ENCODE measurements around the gene C1orf167. TPM values are rescaled to one million over a fixed set of nuclear protein-coding genes. Genes with fewer than 3 reads are reported as not detected.

Gene C1orf167
- total RNA-seq, 1 donor from 2014 or later: 6.8 TPM

- H3K36me3 ChIP-seq (ENCODE audit: control insufficient read depth in 3 of 3, insufficient read depth in 3 of 3, low read length in 3 of 3): peaks cover 29 to 46% (median 36%) of the 10 kb centered on the region in 3 donors
- no peaks in the 10 kb centered on the region for H3K27me3 ChIP-seq (ENCODE audit: control insufficient read depth in 3 of 3, insufficient read depth in 3 of 3, low read length in 3 of 3)
- no peak overlapping the region for H3K27ac ChIP-seq (ENCODE audit: low read depth, low read length)
- H3K9me3 ChIP-seq (ENCODE audit: control insufficient read depth in 3 of 3, low read length in 3 of 3): no peaks in the 10 kb centered on the region
- no peak overlapping the region for H3K4me3 ChIP-seq (ENCODE audit: low read length in 3 of 3)
- H3K9ac ChIP-seq (ENCODE audit: low read depth in 1 of 3, low read length in 3 of 3): no peak overlapping the region
- peaks cover 0 to 2% (median 0%) of the 10 kb centered on the region in 3 donors for H3K4me1 ChIP-seq (ENCODE audit: control insufficient read depth in 3 of 3, insufficient read depth in 3 of 3, low read length in 3 of 3)
Measured at GRCh38 chr1:11746092-11746491, 15.9 kb upstream of the C1orf167 start.

- peaks cover 30 to 46% (median 38%) of the 10 kb centered on the region in 3 donors for H3K36me3 ChIP-seq (ENCODE audit: control insufficient read depth in 3 of 3, insufficient read depth in 3 of 3, low read length in 3 of 3)
- no peaks in the 10 kb centered on the region for H3K27me3 ChIP-seq (ENCODE audit: control insufficient read depth in 3 of 3, insufficient read depth in 3 of 3, low read length in 3 of 3)
- no peaks in the 10 kb centered on the region for H3K9me3 ChIP-seq (ENCODE audit: control insufficient read depth in 3 of 3, low read length in 3 of 3)
- H3K4me1 ChIP-seq (ENCODE audit: control insufficient read depth in 3 of 3, insufficient read depth in 3 of 3, low read length in 3 of 3): peaks cover 0 to 2% (median 0%) of the 10 kb centered on the region in 3 donors
- H3K4me3 ChIP-seq (ENCODE audit: low read length in 3 of 3): no peak overlapping the region
- no peak overlapping the region for H3K27ac ChIP-seq (ENCODE audit: low read depth, low read length)
- H3K9ac ChIP-seq (ENCODE audit: low read depth in 1 of 3, low read length in 3 of 3): no peak overlapping the region
Measured at GRCh38 chr1:11746795-11747487, 15.1 kb upstream of the C1orf167 start.

GRCh38 chr1:11748294-11749202 is 13.4 kb upstream of the C1orf167 start:
- H3K36me3 ChIP-seq (ENCODE audit: control insufficient read depth in 3 of 3, insufficient read depth in 3 of 3, low read length in 3 of 3): peaks cover 30 to 46% (median 38%) of the 10 kb centered on the region in 3 donors
- H3K9me3 ChIP-seq (ENCODE audit: control insufficient read depth in 3 of 3, low read length in 3 of 3): no peaks in the 10 kb centered on the region

GRCh38 chr1:11749203-11749689 is 12.7 kb upstream of the C1orf167 start:
- Histone ChIP-seq H3K4me1 (ENCODE audit: control insufficient read depth in 3 of 3, insufficient read depth in 3 of 3, low read length in 3 of 3) (peaks cover 0 to 2% (median 0%) of the 10 kb centered on the region in 3 donors), H3K9ac (ENCODE audit: low read depth in 1 of 3, low read length in 3 of 3) (no peak overlapping the region), H3K27ac (ENCODE audit: low read depth, low read length) (no peak overlapping the region), H3K9me3 (ENCODE audit: control insufficient read depth in 3 of 3, low read length in 3 of 3) (no peaks in the 10 kb centered on the region), H3K36me3 (ENCODE audit: control insufficient read depth in 3 of 3, insufficient read depth in 3 of 3, low read length in 3 of 3) (peaks cover 30 to 46% (median 38%) of the 10 kb centered on the region in 3 donors), H3K27me3 (ENCODE audit: control insufficient read depth in 3 of 3, insufficient read depth in 3 of 3, low read length in 3 of 3) (no peaks in the 10 kb centered on the region), H3K4me3 (ENCODE audit: low read length in 3 of 3) (no peak overlapping the region)

More at GRCh38 chr1:11748294-11749202, 13.4 kb upstream of the C1orf167 start:
- H3K27me3 ChIP-seq (ENCODE audit: control insufficient read depth in 3 of 3, insufficient read depth in 3 of 3, low read length in 3 of 3): no peaks in the 10 kb centered on the region
- H3K4me1 ChIP-seq (ENCODE audit: control insufficient read depth in 3 of 3, insufficient read depth in 3 of 3, low read length in 3 of 3): peaks cover 0 to 2% (median 0%) of the 10 kb centered on the region in 3 donors
- no peak overlapping the region for H3K27ac ChIP-seq (ENCODE audit: low read depth, low read length)
- H3K4me3 ChIP-seq (ENCODE audit: low read length in 3 of 3): no peak overlapping the region
- H3K9ac ChIP-seq (ENCODE audit: low read depth in 1 of 3, low read length in 3 of 3): peak overlapping the region in 1 of 3 donors; percentile 21

GRCh38 chr1:11749996-11750395 is 12.0 kb upstream of the C1orf167 start:
- H3K27me3 ChIP-seq (ENCODE audit: control insufficient read depth in 3 of 3, insufficient read depth in 3 of 3, low read length in 3 of 3): no peaks in the 10 kb centered on the region
- H3K27ac ChIP-seq (ENCODE audit: low read depth, low read length): no peak overlapping the region
- H3K9ac ChIP-seq (ENCODE audit: low read depth in 1 of 3, low read length in 3 of 3): no peak overlapping the region
- H3K36me3 ChIP-seq (ENCODE audit: control insufficient read depth in 3 of 3, insufficient read depth in 3 of 3, low read length in 3 of 3): peaks cover 30 to 46% (median 38%) of the 10 kb centered on the region in 3 donors
- peaks cover 0 to 2% (median 0%) of the 10 kb centered on the region in 3 donors for H3K4me1 ChIP-seq (ENCODE audit: control insufficient read depth in 3 of 3, insufficient read depth in 3 of 3, low read length in 3 of 3)
- no peak overlapping the region for H3K4me3 ChIP-seq (ENCODE audit: low read length in 3 of 3)
- no peaks in the 10 kb centered on the region for H3K9me3 ChIP-seq (ENCODE audit: control insufficient read depth in 3 of 3, low read length in 3 of 3)

GRCh38 chr1:11751087-11751486 is 10.9 kb upstream of the C1orf167 start:
- no peaks in the 10 kb centered on the region for H3K27me3 ChIP-seq (ENCODE audit: control insufficient read depth in 3 of 3, insufficient read depth in 3 of 3, low read length in 3 of 3)
- H3K36me3 ChIP-seq (ENCODE audit: control insufficient read depth in 3 of 3, insufficient read depth in 3 of 3, low read length in 3 of 3): peaks cover 25 to 38% (median 30%) of the 10 kb centered on the region in 3 donors
- no peaks in the 10 kb centered on the region for H3K9me3 ChIP-seq (ENCODE audit: control insufficient read depth in 3 of 3, low read length in 3 of 3)
- no peaks in the 10 kb centered on the region for H3K4me1 ChIP-seq (ENCODE audit: control insufficient read depth in 3 of 3, insufficient read depth in 3 of 3, low read length in 3 of 3)
- H3K4me3 ChIP-seq (ENCODE audit: low read length in 3 of 3): no peak overlapping the region
- H3K9ac ChIP-seq (ENCODE audit: low read depth in 1 of 3, low read length in 3 of 3): no peak overlapping the region
- H3K27ac ChIP-seq (ENCODE audit: low read depth, low read length): no peak overlapping the region

GRCh38 chr1:11752359-11753088 is 9.5 kb upstream of the C1orf167 start:
- no peaks in the 10 kb centered on the region for H3K4me1 ChIP-seq (ENCODE audit: control insufficient read depth in 3 of 3, insufficient read depth in 3 of 3, low read length in 3 of 3)
- H3K4me3 ChIP-seq (ENCODE audit: low read length in 3 of 3): no peak overlapping the region
- no peaks in the 10 kb centered on the region for H3K9me3 ChIP-seq (ENCODE audit: control insufficient read depth in 3 of 3, low read length in 3 of 3)
- peaks cover 21 to 27% (median 26%) of the 10 kb centered on the region in 3 donors for H3K36me3 ChIP-seq (ENCODE audit: control insufficient read depth in 3 of 3, insufficient read depth in 3 of 3, low read length in 3 of 3)
- no peak overlapping the region for H3K27ac ChIP-seq (ENCODE audit: low read depth, low read length)
- no peaks in the 10 kb centered on the region for H3K27me3 ChIP-seq (ENCODE audit: control insufficient read depth in 3 of 3, insufficient read depth in 3 of 3, low read length in 3 of 3)
- no peak overlapping the region for H3K9ac ChIP-seq (ENCODE audit: low read depth in 1 of 3, low read length in 3 of 3)

GRCh38 chr1:11753555-11754208 is 8.3 kb upstream of the C1orf167 start:
- Histone ChIP-seq H3K36me3 (ENCODE audit: control insufficient read depth in 3 of 3, insufficient read depth in 3 of 3, low read length in 3 of 3) (peaks cover 14 to 19% (median 16%) of the 10 kb centered on the region in 3 donors), H3K27me3 (ENCODE audit: control insufficient read depth in 3 of 3, insufficient read depth in 3 of 3, low read length in 3 of 3) (no peaks in the 10 kb centered on the region), H3K9ac (ENCODE audit: low read depth in 1 of 3, low read length in 3 of 3) (no peak overlapping the region), H3K4me1 (ENCODE audit: control insufficient read depth in 3 of 3, insufficient read depth in 3 of 3, low read length in 3 of 3) (no peaks in the 10 kb centered on the region), H3K9me3 (ENCODE audit: control insufficient read depth in 3 of 3, low read length in 3 of 3) (no peaks in the 10 kb centered on the region), H3K27ac (ENCODE audit: low read depth, low read length) (no peak overlapping the region), H3K4me3 (ENCODE audit: low read length in 3 of 3) (no peak overlapping the region)

GRCh38 chr1:11757047-11757446 is 4.9 kb upstream of the C1orf167 start:
- H3K27me3 ChIP-seq (ENCODE audit: control insufficient read depth in 3 of 3, insufficient read depth in 3 of 3, low read length in 3 of 3): peaks cover 10 to 18% (median 13%) of the 10 kb centered on the region in 3 donors
- H3K4me1 ChIP-seq (ENCODE audit: control insufficient read depth in 3 of 3, insufficient read depth in 3 of 3, low read length in 3 of 3): peaks cover 0 to 4% (median under 1%) of the 10 kb centered on the region in 3 donors
- H3K4me3 ChIP-seq (ENCODE audit: low read length in 3 of 3): no peak overlapping the region
- H3K27ac ChIP-seq (ENCODE audit: low read depth, low read length): no peak overlapping the region
- no peaks in the 10 kb centered on the region for H3K9me3 ChIP-seq (ENCODE audit: control insufficient read depth in 3 of 3, low read length in 3 of 3)
- no peak overlapping the region for H3K9ac ChIP-seq (ENCODE audit: low read depth in 1 of 3, low read length in 3 of 3)
- no peaks in the 10 kb centered on the region for H3K36me3 ChIP-seq (ENCODE audit: control insufficient read depth in 3 of 3, insufficient read depth in 3 of 3, low read length in 3 of 3)

Data from skeletal muscle tissue (tissue), 4 donors.